HG03159 (cell line): Measurements from ENCODE around the gene MARK2.
A peak's percentile ranks its signal among the peaks of the same experiment; 100 is the strongest.

ENCODE experiments used
- ATAC-seq: cut with Tn5 transposase; IDR thresholded peaks from one replicate; pipeline ENCODE4 v1.9.1; 2021; ENCODE audit warnings: mild to moderate bottlenecking, moderate library complexity; ENCODE audit not compliant: unreplicated experiment

The MARK2 gene

GRCh38 chr11:63879598-63880402 lies 40.9 kb downstream of the MARK2 start:
- ATAC-seq: no peak

- no peak for ATAC-seq
Measured at GRCh38 chr11:63880403-63880790, 41.5 kb downstream of the MARK2 start.

DNA sequence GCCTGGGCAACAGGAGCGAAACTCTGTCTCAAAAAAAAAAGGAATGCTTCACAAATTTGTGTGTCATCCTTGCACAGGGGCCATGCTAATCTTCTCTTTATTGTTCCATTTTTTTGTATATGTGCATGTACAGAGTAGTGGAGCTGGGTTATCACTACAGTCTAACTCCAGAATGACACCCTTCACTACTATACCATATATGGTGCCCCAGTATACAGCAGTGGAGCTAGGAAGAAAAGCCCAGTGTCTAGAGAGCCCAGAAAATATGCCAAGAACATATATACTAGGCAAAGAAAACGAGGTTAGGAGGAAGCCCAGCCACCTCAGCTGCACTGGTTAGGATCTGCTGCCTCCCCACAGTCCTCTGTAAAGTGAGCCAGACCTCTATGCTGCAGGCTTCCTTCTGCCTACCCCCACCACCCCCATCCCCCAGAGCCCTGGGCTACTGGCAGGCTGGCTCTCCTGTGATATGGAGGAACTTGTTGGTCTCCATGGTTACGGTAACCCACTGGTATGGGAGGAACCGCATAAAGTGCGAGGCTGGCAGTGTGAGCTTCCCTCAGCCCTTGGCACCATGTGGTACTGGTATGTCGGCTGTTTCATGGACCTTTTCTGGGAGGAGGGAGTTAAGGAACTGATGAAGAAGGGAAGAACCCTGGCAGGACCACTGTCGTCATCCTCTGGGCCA lies 43.8 kb downstream of the MARK2 start:
- no peak for ATAC-seq

- ATAC-seq: no peak
Measured at GRCh38 chr11:63883791-63884190, 44.9 kb downstream of the MARK2 start.

DNA sequence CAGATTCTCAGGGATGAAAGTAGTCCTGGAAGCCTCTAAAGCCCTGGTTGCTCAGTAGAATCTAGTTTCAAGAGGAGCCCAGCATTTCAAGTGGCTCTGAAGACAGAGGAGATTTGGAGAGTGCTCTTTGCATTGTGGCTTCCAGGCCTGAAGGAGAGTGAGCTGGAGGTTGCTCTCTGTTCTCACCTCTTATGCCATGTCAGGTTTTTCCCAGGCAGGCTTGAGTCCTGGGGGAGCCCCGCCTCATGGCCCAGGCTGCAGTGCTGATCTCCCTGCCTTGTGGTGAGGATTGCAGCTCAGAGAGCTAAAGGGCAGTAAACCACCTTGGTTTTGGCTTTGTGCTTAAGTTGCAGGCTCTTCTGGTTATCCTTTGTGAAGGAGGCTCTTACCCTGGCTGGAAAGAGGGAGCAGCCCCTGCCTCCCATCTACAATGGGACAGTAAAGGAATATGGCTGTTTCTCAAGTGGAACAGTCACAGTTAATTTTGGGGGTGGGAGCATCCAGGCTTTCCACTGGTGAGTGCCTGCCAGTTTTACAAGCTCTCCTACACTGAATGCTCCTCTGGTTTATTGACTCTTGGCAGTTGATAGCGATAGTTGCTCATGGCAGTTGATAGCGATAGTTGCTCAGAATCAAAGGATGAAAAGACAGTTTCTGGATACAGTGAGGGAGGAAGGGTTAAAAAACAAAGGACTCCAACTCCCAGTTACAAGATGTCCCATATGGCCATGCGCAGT lies 45.5 kb downstream of the MARK2 start:
- no peak for ATAC-seq

DNA sequence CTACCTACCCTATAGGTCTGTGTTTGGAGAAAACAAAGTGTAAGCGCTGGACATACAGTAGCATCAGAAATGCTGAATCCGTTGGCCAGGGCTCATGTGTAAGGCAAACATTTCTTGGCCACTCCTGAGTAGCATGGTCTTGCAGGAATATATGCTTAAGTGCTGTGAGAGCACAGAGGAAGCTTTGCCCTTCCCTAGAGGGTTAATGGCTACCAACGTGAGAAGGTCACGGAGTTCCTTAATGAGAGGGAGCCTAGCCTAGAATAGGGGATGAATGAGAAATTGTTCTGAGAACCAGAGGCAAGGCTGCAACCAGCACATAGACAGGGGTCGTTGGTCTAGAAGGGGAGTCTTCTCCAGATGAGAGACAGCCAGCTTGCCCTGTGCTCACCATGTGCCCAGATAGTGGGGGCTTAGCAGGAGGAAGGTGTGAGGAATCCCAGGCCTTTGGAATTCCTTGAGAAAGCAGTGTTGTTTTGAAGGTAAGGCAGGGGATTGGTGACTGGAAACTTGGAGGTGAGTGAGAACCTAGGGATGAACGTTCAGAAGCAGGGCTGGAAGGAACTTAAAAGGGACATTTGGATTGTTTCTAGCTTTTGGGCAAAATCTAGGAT lies 48.6 kb downstream of the MARK2 start:
- ATAC-seq: no peak

GRCh38 chr11:63888170-63889086 lies 49.5 kb downstream of the MARK2 start:
- peak; percentile 74 for ATAC-seq

GRCh38 chr11:63889344-63889743 lies 50.4 kb downstream of the MARK2 start:
- no peak for ATAC-seq

- no peak for ATAC-seq
Measured at GRCh38 chr11:63890368-63890767, 51.5 kb downstream of the MARK2 start.

DNA sequence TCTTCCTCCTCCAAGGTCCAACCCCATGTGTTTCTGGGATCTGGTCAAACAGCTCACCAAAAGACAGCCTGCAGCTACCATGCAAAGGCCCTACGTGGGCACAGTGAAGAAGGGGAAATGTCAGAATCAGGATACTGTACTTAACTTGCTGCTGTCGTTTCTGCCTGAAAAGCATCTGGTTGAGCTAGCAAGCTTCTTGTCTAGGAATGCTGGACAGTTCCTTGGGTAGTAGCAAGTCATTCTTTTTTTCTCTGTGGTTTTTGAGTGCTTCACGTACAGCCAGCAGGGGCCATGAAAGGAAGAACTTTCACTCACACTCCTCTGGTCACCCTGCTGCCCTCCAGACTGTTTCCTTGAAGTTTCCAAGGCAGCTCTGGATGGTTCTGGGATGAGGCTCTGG lies 53.3 kb downstream of the MARK2 start:
- no peak for ATAC-seq

DNA sequence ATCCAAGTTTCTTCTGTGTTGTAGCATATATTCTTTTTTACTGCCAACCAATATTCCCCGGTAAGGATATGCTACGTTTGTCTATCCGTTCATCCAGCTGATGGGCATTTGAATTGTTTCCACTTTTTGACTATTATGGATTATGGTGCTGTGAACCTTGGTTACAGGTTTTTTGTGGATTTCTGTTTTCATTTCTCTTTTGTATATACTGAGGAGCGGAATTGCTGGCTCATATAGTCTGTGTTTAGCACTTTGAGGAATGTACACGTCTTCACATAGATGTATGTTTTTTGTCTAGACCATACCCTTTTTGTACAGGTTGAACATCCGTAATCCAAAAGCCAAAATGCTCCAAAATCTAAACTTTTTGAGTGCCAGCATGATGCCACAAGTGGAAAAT lies 54.4 kb downstream of the MARK2 start:
- ATAC-seq: no peak

DNA sequence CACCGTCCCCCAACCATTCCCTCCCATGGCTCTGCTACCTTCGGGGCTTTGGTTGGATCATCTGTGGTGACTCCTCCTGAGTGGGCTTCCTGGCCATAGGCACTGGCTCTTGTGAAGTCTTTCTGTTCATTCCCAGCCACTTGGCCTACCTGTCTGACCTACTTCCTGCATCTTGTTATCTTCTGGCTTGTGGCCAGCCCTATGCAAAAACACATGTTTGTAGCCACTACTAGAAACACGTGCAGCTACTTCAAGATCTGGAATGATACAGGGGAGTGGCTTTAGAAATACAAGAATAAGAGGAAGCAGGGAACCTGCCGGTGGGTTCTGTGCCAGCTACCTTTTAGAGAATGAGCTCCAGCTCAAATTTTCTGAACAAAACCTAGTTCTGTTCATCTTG lies 57.2 kb downstream of the MARK2 start:
- ATAC-seq: no peak

- no peak for ATAC-seq
Measured at GRCh38 chr11:63897459-63898146, 58.7 kb downstream of the MARK2 start.

DNA sequence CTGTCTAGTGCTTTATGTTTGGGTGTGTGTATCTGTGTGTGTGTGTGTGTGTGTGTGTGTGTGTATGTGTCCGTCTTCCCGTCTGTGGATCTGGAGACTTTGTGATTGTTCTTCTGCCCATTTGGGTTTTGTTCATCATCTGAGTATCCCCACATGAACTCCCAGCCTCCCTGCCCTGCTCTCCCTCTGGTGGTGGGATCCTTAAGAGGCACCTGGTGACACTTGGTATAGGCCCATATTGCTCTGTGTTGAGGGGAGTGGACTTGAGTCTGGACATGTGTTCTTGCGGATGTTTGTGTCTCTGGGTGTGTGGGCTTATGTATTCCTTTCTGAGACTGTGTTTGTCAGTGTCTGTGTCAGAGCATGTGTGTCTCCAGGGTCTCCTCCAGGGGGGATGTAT lies 62.8 kb downstream of the MARK2 start:
- ATAC-seq: no peak

DNA sequence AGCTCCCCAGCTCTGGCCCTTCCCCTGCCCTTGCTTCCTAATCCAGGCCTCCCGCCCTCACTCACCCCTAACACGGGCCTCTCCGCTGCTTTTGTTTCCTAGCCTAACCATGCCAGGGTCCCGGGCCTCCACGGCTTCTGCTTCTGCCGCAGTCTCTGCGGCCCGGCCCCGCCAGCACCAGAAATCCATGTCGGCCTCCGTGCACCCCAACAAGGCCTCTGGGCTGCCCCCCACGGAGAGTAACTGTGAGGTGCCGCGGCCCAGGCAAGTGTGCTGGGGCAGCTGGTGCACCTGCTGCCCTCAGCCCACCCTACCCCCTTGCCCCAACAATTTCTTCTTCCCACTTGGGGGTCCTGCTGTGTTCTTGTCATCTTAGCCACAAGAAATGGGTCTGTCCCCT lies 65.0 kb downstream of the MARK2 start:
- ATAC-seq: no peak

DNA sequence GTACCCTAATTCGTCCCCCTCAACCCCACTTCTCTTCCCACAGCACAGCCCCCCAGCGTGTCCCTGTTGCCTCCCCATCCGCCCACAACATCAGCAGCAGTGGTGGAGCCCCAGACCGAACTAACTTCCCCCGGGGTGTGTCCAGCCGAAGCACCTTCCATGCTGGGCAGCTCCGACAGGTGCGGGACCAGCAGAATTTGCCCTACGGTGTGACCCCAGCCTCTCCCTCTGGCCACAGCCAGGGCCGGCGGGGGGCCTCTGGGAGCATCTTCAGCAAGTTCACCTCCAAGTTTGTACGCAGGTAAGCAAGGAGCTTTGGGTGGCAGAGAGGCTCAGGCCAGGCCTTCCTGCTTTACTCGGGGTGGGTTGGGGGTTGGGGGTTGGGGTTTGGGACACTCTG lies 65.8 kb downstream of the MARK2 start:
- ATAC-seq: no peak

DNA sequence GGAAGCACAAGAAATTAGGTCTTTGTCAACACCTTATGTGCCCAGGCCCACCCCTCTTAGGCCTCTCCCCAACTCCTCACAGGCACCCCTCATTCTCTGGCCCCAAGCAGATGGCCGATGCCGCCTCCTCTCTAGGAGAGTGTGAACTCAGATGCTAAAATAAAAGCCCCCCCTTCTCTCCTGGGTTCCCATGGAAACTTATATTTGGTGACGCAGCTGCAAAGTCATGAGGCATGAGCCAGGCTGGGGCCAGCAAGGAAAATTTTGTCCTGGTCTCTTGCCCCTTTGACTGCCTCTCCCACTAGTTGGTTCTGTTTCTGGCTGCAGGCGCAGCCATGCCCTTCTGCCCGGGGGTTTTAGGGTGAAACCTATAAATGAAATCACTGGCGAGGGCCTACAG lies 66.3 kb downstream of the MARK2 start:
- ATAC-seq: no peak

DNA sequence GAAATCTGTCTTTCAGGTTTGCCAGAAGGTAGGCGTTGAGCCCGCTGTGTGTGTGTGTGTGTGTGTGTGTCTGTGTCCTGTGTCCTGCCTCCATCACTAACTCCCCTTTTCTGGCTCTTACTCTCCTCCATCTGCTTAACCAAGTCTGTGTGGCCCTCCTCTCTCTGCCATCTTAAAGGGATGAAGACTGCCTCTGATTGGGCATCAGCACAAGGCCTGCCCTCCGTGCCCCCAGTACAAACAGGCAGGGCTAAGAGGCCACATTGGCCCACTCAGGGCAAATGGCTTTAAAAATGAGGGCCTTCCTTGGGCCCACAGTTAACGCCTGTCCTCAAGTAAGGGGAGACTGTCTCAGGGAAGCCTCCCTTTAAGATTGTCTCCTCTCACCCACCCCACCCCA lies 67.2 kb downstream of the MARK2 start:
- ATAC-seq: no peak

- no peak for ATAC-seq
Measured at GRCh38 chr11:63906585-63906984, 67.7 kb downstream of the MARK2 start.

DNA sequence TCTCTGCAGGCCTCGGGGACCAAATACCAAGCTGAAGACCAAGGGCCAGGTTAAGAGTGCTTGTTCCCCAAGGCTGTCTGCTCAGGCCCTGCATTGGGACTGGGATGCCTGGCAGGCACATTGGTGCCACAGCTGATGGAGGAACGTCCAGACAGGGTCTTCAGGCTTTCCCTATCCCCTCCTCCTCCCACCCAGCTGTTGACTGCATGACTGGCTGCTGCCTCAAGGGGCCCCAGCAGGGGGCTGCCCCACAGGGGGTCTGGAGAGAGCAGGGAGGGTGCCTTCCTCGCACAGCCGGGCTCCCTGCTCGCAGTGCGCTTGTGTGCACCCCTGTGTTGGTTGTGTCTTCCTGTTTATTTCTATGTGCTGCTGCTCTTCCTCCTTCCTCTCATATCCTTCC lies 68.2 kb downstream of the MARK2 start:
- no peak for ATAC-seq
